Testis (tissue), 3 donors: ENCODE data around the gene DDAH1. TPM values are rescaled to one million over a fixed set of nuclear protein-coding genes. Genes with fewer than 3 reads are reported as not detected.

Experiments used
- DNase-seq: peaks from one replicate; pipeline ENCODE4 v3.0.0-alpha.2; 2019
- H3K27ac ChIP-seq, 2 donors: fragments of 200-600 bp; sonication (generic); one replicate each; pipeline ENCODE4 v1.5.1; 2019
- H3K27me3 ChIP-seq: fragments of 200-600 bp; sonication (generic); one replicate; pipeline ENCODE4 v1.5.1; 2019
- H3K36me3 ChIP-seq: fragments of 200-600 bp; sonication (generic); one replicate; pipeline ENCODE4 v1.5.1; 2017; ENCODE audit warnings: low read depth; ENCODE audit errors: missing control alignments
- H3K4me1 ChIP-seq: fragments of 200-600 bp; sonication (generic); one replicate; pipeline ENCODE4 v1.5.1; 2019
- H3K4me3 ChIP-seq, 2 donors: fragments of 200-600 bp; sonication (generic); one replicate each; pipeline ENCODE4 v1.5.1; 2017 to 2019
- H3K9me3 ChIP-seq: fragments of 200-600 bp; sonication (generic); one replicate; pipeline ENCODE4 v1.5.1; 2017
- POLR2A ChIP-seq: fragments of 450-650 bp; IDR thresholded peaks from one replicate; pipeline ENCODE4 v1.6.1; 2017; ENCODE audit warnings: antibody characterized with exemption, mild to moderate bottlenecking, moderate library complexity
- WGBS, 2 donors: methylation state at CpG; one replicate each; pipeline ENCODE4 v1.1.5; 2018; 5-methylcytosine and 5-hydroxymethylcytosine counted together
- intact Hi-C: fragments of 100-400 bp; cut with DNase I; formaldehyde crosslinking; loops from one replicate; pipeline ENCODE4 v1.15.1; 2023; ENCODE audit warnings: low total_unique reads
- polyA plus RNA-seq: library from polyadenylated mRNA; stranded (reverse); fragments of 350-450 nt; fragmentation: Illumina TruSeq; extraction: RNeasy Lipid Tissue Mini Kit (QIAGEN cat#74804); gene quantifications from one replicate; pipeline ENCODE4 v1.2.3, GENCODE V29; 2014; ENCODE audit warnings: low read depth, low replicate concordance; ENCODE audit not compliant: insufficient read depth
- total RNA-seq, 2 donors: library from RNA; depleted of rRNA; stranded (reverse); fragments of >200 nt; gene quantifications; one replicate each; pipeline ENCODE4 v1.2.3, GENCODE V29; 2016
- TF ChIP-seq, protein P1 (sequence below), 3 experiments: fragments of 450-650 bp in 2 of 3; fragments of 200-600 bp in 1 of 3; sonication (generic) in 1 of 3; IDR thresholded peaks; one replicate each; pipeline ENCODE4 v1.5.1; 2016 to 2019; ENCODE audit warnings: antibody characterized with exemption in 3 of 3, mild to moderate bottlenecking in 2 of 3, moderate library complexity in 1 of 3

DDAH1 gene
- total and polyA plus RNA-seq, 3 donors from 2014 or later, result 45.3 to 71.3 (median 54.3) TPM

DNA sequence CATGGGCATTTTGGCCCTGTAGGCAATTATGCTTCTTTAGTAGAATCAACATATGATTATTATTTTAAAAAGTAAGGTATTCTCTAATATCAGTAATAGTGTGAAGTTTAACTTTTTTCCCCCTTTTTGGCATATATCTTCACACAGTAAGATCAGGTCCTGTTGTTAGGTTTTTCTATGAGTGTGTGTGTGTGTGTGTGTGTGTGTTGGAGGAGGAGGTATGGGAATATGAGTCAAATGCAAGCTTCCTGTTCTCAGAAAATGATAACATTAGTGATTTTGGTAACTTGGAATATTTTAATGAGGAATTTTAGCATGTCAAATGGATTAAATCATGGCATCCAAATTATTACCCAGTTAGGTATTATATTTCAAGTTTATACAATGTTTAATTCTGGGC, 122.8 kb downstream of the DDAH1 start:
- H3K9me3 ChIP-seq, result no peaks in the 10 kb centered on the region
- intact Hi-C loops, result no loop called here
- no peaks in the 10 kb centered on the region for H3K36me3 ChIP-seq
- no peak for DNase-seq
- no peak overlapping the region for H3K27ac ChIP-seq
- TF ChIP-seq, protein P1, sequence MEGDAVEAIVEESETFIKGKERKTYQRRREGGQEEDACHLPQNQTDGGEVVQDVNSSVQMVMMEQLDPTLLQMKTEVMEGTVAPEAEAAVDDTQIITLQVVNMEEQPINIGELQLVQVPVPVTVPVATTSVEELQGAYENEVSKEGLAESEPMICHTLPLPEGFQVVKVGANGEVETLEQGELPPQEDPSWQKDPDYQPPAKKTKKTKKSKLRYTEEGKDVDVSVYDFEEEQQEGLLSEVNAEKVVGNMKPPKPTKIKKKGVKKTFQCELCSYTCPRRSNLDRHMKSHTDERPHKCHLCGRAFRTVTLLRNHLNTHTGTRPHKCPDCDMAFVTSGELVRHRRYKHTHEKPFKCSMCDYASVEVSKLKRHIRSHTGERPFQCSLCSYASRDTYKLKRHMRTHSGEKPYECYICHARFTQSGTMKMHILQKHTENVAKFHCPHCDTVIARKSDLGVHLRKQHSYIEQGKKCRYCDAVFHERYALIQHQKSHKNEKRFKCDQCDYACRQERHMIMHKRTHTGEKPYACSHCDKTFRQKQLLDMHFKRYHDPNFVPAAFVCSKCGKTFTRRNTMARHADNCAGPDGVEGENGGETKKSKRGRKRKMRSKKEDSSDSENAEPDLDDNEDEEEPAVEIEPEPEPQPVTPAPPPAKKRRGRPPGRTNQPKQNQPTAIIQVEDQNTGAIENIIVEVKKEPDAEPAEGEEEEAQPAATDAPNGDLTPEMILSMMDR (IDR thresholded peaks at IDR 0.05), result no peak
- no peak overlapping the region for H3K4me3 ChIP-seq
- H3K4me1 ChIP-seq, result peaks cover 4% of the 10 kb centered on the region
- no peaks in the 10 kb centered on the region for H3K27me3 ChIP-seq

DNA sequence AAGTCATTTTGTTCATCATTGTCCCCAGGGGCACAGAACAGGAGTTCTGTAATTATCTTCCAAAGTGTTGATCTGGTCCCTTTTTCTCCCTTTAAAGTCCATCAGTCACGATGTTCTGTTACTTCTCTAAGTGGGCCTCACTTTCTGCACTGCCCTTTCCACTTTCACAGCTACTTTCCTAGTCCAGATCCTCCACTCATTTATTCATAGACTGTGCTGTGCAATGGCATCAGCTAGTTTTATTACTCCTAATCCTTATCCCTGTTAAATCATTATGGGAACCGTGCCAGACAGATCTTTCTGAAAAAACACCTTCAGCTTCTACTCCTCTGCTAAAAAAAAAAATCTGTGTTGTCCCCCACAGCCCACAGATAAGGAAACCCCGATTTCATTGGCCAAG, 124.5 kb downstream of the DDAH1 start:
- Histone ChIP-seq H3K4me3 (no peak overlapping the region), H3K27me3 (no peaks in the 10 kb centered on the region), H3K36me3 (no peaks in the 10 kb centered on the region), H3K27ac (no peak overlapping the region), H3K4me1 (peaks cover 4% of the 10 kb centered on the region), H3K9me3 (no peaks in the 10 kb centered on the region)
- no peak for TF ChIP-seq POLR2A
- TF ChIP-seq, protein P1 (IDR thresholded peaks at IDR 0.05), result no peak
- no peak for DNase-seq
- intact Hi-C loops, result no loop called here
- WGBS, 2 donors, result 69 to 85% methylated on average over 3 of the region's 3 CpGs

DNA sequence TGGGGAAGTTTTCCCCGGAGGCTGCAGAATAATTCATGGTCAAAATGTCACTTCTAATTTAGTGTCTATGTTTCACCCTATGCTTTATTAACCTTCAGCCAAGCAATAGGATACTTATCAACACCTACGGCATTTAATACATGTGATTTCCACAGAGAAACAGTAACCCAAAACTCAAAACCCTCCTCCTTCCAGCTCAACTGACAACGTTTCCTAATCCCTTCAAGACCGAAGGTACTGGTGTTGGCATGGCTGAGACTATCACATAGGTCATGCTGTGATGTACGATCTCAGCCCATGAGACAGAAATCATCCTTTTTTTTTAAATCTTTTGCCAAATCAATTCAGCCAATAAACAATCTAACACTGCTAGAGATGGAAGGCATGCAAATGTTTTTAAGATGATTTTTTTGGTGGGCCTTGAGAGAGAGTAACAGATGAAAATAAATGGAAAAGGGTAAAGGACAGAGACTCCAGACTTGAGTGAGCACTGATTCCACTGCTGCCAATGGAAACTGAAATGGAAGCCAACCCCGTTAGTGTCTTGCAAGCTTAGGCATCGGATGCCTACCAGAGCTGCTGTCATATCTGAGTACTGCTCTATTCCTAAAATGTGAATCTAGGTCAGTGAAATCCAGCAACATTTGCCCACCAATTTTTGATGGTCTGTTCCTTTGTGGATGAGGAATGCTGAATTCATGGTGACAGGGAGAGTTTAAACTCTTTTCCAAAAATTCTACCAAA, 125.1 kb downstream of the DDAH1 start:
- Histone ChIP-seq H3K27me3 (no peaks in the 10 kb centered on the region), H3K36me3 (no peaks in the 10 kb centered on the region), H3K4me3 (no peak overlapping the region), H3K4me1 (peaks cover 4% of the 10 kb centered on the region), H3K9me3 (no peaks in the 10 kb centered on the region), H3K27ac (no peak overlapping the region)
- TF ChIP-seq POLR2A, result no peak
- TF ChIP-seq, protein P1 (IDR thresholded peaks at IDR 0.05), result no peak
- DNase-seq, result no peak
- intact Hi-C loops, result no loop called here
- WGBS, 2 donors, result 71 to 76% methylated on average over 7 of the region's 7 CpGs

DNA sequence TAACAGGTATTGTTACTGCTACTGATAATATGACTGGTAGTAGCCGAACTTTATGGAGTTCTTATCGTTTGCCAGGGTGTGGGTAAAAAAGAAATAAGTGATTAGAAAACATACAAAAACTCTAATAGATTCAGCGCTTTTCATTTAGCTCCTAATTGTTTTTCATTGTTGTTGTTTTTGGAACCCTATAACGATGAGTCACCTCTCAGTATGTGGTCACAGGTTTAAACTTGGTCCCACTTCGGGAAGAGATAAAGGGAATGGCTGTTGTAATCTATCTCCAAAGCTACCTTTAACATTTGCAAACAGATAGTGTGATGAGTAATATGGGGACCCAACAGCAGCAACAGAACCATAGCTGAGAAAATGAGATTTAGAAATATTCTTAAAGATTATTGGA, 125.9 kb downstream of the DDAH1 start:
- no peak overlapping the region for H3K4me3 ChIP-seq
- no peaks in the 10 kb centered on the region for H3K27me3 ChIP-seq
- H3K36me3 ChIP-seq, result no peaks in the 10 kb centered on the region
- no peak for TF ChIP-seq POLR2A
- TF ChIP-seq, protein P1 (IDR thresholded peaks at IDR 0.05), result no peak
- no peaks in the 10 kb centered on the region for H3K9me3 ChIP-seq
- intact Hi-C loops, result no loop called here
- H3K4me1 ChIP-seq, result peaks cover 4% of the 10 kb centered on the region
- 69 to 91% methylated on average over 5 of the region's 5 CpGs for WGBS, 2 donors
- no peak overlapping the region for H3K27ac ChIP-seq
- DNase-seq, result no peak

DNA sequence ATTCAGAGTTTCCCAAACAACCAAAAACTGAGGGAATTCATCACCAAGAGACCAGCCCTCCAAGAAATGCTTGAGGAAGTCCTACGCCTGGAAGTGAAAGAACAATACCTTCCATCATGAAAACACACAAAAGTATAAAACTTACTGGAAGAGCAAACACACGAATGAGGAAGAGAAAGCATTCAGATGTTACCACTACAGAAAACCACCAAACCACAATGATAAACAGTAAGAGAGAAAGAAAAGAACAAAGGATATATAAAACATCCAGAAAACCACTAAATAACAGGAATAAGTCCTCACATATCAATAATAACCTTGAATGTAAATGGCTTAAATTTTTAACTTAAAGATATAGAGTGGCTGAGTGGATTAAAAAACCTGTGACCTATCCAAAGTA, 130.0 kb downstream of the DDAH1 start:
- H3K4me1 ChIP-seq, result no peaks in the 10 kb centered on the region
- no peak for TF ChIP-seq POLR2A
- TF ChIP-seq, protein P1 (IDR thresholded peaks at IDR 0.05), result no peak
- 78 to 96% methylated on average over 2 of the region's 2 CpGs for WGBS, 2 donors
- intact Hi-C loops, result no loop called here
- H3K4me3 ChIP-seq, result no peak overlapping the region
- H3K27ac ChIP-seq, result no peak overlapping the region
- DNase-seq, result no peak
- H3K27me3 ChIP-seq, result no peaks in the 10 kb centered on the region
- H3K36me3 ChIP-seq, result no peaks in the 10 kb centered on the region
- H3K9me3 ChIP-seq, result no peaks in the 10 kb centered on the region
